ENCODE measurements around the gene CCSER1.

- TF ChIP-seq EZH2 (IDR thresholded peaks at IDR 0.05) (no peak), POLR2AphosphoS5 (IDR thresholded peaks at IDR 0.05; ENCODE audit: borderline replicate concordance, low read depth, low read length) (no peak), FOXP2 (optimal IDR thresholded peaks at IDR 0.05; ENCODE audit: control extremely low read depth, extremely low read length, insufficient read depth) (no peak)
Observed at GRCh38 chr4:90281541-90282355, 154.6 kb downstream of the CCSER1 start.

Data from SK-N-MC (cell line).